Omental fat pad (tissue), 4 donors: ENCODE results near the gene ATAD3A. TPM values are rescaled to one million over a fixed set of nuclear protein-coding genes. Genes with fewer than 3 reads are reported as not detected.

Experiments used
- ATAC-seq: fragments of 150-250 bp; one replicate; pipeline ENCODE4 v1.9.1; 2016; ENCODE audit warnings: mild to moderate bottlenecking, moderate library complexity; ENCODE audit not compliant: low FRiP score
- DNase-seq: peaks from one replicate; pipeline ENCODE4 v3.0.0-alpha.2; 2019; ENCODE audit warnings: low spot score
- CTCF ChIP-seq, 3 donors: fragments of 450-650 bp; IDR thresholded peaks; one replicate each; pipeline ENCODE4 v1.5.1; 2016 to 2017; ENCODE audit warnings: antibody characterized with exemption in 3 of 3, mild to moderate bottlenecking in 3 of 3, moderate library complexity in 2 of 3
- total RNA-seq, 4 donors: library from RNA; depleted of rRNA; stranded (reverse); fragments of >200 nt; gene quantifications; one replicate each; pipeline ENCODE4 v1.1.0, GENCODE V29; 2016

ATAD3A gene
- total RNA-seq, 4 donors from 2014 or later = 17.3 to 38.5 (median 20.7) TPM

DNA sequence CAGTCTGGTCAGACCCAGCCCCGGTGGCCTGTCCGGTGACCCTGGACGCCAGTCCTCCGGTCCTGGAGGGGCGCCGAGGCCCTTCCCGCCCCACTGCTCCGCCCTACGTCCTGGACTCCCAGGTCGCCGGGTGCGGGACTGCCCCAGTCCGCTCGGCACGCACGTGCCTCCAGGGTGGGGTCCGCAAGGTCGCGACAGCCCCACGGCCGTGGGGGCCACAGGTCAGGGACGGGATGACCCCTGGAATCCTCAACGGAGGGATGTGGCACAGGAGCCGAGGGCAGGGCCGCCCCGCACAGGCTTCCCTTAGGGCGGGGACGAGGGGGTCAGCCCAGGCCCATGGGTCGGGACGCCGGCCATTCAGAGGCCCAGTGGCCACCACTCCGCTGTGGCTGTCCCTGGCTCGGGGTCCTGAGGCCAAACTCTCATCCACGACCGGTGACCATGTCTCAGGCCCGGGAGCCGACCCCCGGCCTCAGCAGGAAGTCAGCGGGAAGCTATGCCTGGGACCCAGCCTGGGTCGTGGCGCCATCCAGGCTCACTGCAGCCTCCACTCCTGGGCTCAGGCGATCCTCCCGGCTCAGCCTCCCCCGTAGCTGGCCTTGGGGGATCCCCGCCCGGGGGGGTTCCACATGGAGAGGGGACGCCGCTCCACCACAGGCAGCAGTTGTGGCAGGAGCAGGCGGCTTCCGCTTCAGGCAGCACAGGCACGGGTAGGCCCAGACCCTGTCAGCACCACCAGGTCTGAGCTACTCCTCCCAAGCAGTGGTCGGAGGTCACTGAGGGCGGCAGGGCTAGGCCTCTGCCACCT lies 29.1 kb downstream of the ATAD3A start:
- no peak for TF ChIP-seq CTCF (IDR thresholded peaks at IDR 0.05)
- peak; percentile 13 for ATAC-seq
- DNase-seq = no peak

GRCh38 chr1:1541956-1542765 lies 30.2 kb downstream of the ATAD3A start:
- no peak for TF ChIP-seq CTCF (IDR thresholded peaks at IDR 0.05)
- ATAC-seq = no peak

GRCh38 chr1:1542766-1543705 lies 31.1 kb downstream of the ATAD3A start:
- no peak for TF ChIP-seq CTCF (IDR thresholded peaks at IDR 0.05)
- DNase-seq (no peak), ATAC-seq (no peak)

More at GRCh38 chr1:1541956-1542765, 30.2 kb downstream of the ATAD3A start:
- DNase-seq = no peak

DNA sequence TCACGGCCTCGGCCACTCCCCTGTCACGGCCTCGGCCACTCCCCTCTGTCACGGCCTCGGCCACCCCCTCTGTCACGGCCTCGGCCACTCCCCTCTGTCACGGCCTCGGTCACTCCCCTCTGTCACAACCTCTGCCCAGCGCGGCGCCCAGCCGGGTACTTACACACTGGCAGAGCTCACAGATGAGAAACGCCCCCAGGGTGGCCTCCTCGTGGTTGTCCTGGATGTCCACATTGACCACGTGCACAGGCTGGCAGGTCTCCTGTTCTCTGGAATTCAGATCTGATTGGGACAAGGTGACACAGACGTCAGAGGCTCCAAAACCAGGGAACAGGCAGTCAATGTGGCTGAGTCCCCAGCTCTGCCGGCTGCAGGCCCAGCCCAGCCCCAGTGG lies 31.7 kb downstream of the ATAD3A start:
- no peak for DNase-seq
- ATAC-seq = no peak
- TF ChIP-seq CTCF (IDR thresholded peaks at IDR 0.05) = no peak

- no peak for ATAC-seq
- TF ChIP-seq CTCF (IDR thresholded peaks at IDR 0.05) = no peak
- DNase-seq = no peak
Measured at GRCh38 chr1:1544544-1544943, 32.6 kb downstream of the ATAD3A start.

DNA sequence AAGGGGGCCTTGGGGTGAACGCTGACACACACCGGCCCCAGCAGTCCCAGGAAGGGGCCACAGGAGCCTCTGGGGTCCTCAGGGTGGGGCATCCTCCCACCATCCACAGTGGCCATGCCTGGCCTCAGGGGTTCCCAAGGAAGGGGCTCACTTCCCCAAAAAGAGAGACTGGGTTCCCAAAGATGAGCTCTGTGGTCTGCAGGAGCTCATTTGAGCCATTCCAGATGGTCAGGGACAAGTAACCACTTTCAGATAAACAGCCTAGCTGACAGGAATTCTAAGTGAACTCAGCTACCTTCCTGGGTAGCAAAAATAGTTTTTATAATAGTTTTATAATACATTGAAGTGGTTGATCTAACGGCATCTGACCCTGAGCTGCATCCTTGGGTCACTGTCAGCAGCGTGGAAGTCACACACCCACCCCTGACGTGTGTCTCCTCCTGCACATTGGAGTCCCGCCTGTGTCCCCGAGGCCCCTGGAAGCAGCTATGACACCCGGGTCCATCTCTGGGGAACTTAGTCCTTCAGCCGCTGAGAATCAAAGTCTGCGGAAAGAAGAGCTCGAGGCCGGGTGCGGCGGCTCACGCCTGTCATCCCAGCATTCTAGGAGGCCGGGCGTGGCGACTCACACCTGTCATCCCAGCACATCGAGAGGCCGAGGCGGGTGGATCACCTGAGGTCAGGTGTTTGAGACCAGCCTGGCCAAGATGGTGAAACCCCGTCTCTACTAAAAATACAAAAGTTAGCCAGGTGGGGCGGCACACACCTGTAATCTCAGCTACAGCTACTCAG lies 34.2 kb downstream of the ATAD3A start:
- no peak for DNase-seq
- no peak for TF ChIP-seq CTCF (IDR thresholded peaks at IDR 0.05)
- no peak for ATAC-seq
